Astrocyte of the spinal cord (primary cell): ENCODE results near the gene TMEM86A.

Experiments used
- DNase-seq: peaks from one replicate; pipeline ENCODE4 v3.0.0; 2011; ENCODE audit warnings: low read depth, low spot score
- H3K4me3 ChIP-seq: 2 replicates; pipeline ENCODE4 v1.5.1; 2011; ENCODE audit warnings: low read depth, mild to moderate bottlenecking, low read length, moderate library complexity
- in situ Hi-C: cut with HindIII; loops from 2 replicates; pipeline ENCODE4 v1.10.0; 2017; ENCODE audit warnings: low sequenced_read_pairs
- TF ChIP-seq, protein P1 (sequence below): IDR thresholded peaks from 2 replicates; pipeline ENCODE4 v1.5.1; 2012; ENCODE audit warnings: low read depth, mild to moderate bottlenecking, low read length, inconsistent platforms

Gene TMEM86A

GRCh38 chr11:18700872-18701271 lies 2.3 kb downstream of the TMEM86A start:
- TF ChIP-seq, protein P1, sequence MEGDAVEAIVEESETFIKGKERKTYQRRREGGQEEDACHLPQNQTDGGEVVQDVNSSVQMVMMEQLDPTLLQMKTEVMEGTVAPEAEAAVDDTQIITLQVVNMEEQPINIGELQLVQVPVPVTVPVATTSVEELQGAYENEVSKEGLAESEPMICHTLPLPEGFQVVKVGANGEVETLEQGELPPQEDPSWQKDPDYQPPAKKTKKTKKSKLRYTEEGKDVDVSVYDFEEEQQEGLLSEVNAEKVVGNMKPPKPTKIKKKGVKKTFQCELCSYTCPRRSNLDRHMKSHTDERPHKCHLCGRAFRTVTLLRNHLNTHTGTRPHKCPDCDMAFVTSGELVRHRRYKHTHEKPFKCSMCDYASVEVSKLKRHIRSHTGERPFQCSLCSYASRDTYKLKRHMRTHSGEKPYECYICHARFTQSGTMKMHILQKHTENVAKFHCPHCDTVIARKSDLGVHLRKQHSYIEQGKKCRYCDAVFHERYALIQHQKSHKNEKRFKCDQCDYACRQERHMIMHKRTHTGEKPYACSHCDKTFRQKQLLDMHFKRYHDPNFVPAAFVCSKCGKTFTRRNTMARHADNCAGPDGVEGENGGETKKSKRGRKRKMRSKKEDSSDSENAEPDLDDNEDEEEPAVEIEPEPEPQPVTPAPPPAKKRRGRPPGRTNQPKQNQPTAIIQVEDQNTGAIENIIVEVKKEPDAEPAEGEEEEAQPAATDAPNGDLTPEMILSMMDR = no peak
- DNase-seq = no peak
- in situ Hi-C loops = no loop called here
- no peak overlapping the region for H3K4me3 ChIP-seq

- TF ChIP-seq, protein P1 = no peak
- in situ Hi-C loops = no loop called here
- H3K4me3 ChIP-seq = no peak overlapping the region
- no peak for DNase-seq
Observed at GRCh38 chr11:18701614-18702216, 3.1 kb downstream of the TMEM86A start.

GRCh38 chr11:18703001-18703763 lies 4.6 kb downstream of the TMEM86A start:
- in situ Hi-C loops = no loop called here

DNA sequence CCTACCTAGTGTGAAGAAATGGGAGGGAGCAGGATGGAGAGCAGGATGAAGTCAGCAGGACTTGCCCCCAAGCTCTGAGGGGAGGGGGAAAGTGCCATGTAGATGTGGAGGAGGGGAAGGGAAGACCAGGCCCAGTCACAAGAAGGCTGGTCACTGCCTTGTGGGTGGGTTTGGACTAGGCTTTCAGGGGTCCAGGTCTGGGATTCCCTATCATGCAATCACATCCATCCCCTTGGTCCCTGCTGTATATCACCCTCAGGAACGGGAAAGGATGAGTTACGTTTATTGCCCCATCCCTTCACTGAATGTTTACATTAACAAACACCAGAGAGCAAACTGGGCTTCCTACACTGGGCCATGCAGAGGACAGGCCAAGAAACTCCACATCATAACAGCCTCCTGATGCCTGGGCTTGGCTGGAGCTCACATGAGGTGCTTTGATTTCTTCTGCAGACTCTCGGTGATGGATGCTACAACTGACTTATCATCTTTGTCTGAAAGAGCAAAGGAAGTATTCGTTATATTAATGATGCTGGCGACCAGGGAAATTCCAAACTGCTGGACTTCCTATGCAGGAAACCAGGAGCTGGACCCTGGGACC lies 5.6 kb downstream of the TMEM86A start:
- in situ Hi-C loops = no loop called here
- H3K4me3 ChIP-seq = no peak overlapping the region
- DNase-seq = no peak
- TF ChIP-seq, protein P1 = no peak

More at GRCh38 chr11:18703001-18703763, 4.6 kb downstream of the TMEM86A start:
- no peak overlapping the region for H3K4me3 ChIP-seq
- no peak for DNase-seq
- TF ChIP-seq, protein P1 = no peak

- H3K4me3 ChIP-seq = no peak overlapping the region
- TF ChIP-seq, protein P1 = no peak
- DNase-seq = no peak
- in situ Hi-C loops = no loop called here
Observed at GRCh38 chr11:18704698-18705097, 6.1 kb downstream of the TMEM86A start.

DNA sequence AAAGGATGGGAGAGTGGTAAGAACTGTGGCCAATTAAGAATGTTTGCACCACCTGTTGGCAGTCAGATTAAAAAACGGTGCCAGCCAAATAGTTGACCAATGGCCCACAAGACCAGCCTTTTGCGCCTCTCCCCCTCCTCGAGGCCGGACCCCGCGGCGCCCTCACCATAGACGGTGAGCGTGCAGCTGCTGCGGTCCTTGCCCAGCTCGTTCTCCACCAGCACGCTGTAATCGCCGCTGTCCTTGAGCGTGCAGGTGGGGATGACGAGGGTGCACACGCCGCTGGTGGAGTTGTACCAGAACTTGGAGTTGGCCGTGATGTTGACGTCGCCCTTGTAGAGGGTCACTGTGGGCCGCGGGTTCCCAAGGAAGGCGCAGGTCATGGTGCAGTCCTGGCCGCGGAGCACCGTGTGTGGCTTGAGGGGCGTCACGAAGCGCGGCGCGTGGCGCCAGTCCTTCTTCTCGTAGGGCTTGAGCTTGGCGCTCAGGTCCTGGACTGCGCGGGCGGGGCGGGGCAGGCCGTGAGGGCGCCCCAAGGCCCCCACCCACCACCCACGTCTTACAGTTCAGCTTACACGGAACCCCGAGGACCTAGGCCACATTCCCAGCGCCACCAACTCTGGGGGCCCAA lies 7.2 kb downstream of the TMEM86A start:
- peak overlapping the region; percentile 34 for H3K4me3 ChIP-seq
- TF ChIP-seq, protein P1 = no peak
- no peak for DNase-seq
- in situ Hi-C loops = no loop called here
